Ishikawa (cell line): ENCODE measurements around the gene SFN.
A peak's percentile ranks its signal among the peaks of the same experiment; 100 is the strongest.

Source experiments
- CEBPB ChIP-seq: IDR thresholded peaks from 2 replicates; pipeline ENCODE4 v1.6.1; 2012
- CREB1 ChIP-seq: IDR thresholded peaks from 2 replicates; pipeline ENCODE4 v1.6.1; 2012; ENCODE audit warnings: low read depth
- EGR1 ChIP-seq: IDR thresholded peaks from 2 replicates; pipeline ENCODE4 v1.6.1; 2012
- EP300 ChIP-seq: IDR thresholded peaks from 2 replicates; pipeline ENCODE4 v1.6.1; 2012; ENCODE audit warnings: borderline replicate concordance
- FOXM1 ChIP-seq: IDR thresholded peaks from 2 replicates; pipeline ENCODE4 v1.6.1; 2012; ENCODE audit warnings: low read depth, borderline replicate concordance
- NFIC ChIP-seq: IDR thresholded peaks from 2 replicates; pipeline ENCODE4 v1.6.1; 2012
- RAD21 ChIP-seq: IDR thresholded peaks from 2 replicates; pipeline ENCODE4 v1.6.1; 2012; ENCODE audit warnings: low read depth
- TAF1 ChIP-seq: IDR thresholded peaks from 2 replicates; pipeline ENCODE4 v1.6.1; 2012; ENCODE audit warnings: low read depth, mild to moderate bottlenecking
- TCF12 ChIP-seq: IDR thresholded peaks from 2 replicates; pipeline ENCODE4 v1.6.1; 2012; ENCODE audit warnings: low read depth
- TEAD4 ChIP-seq: IDR thresholded peaks from 2 replicates; pipeline ENCODE4 v1.6.1; 2012
- YY1 ChIP-seq: IDR thresholded peaks from 2 replicates; pipeline ENCODE4 v1.6.1; 2012; ENCODE audit warnings: low read depth
- ZBTB7A ChIP-seq: IDR thresholded peaks from 2 replicates; pipeline ENCODE4 v1.6.1; 2012; ENCODE audit warnings: low read depth
- TF ChIP-seq, protein P1 (sequence below): IDR thresholded peaks from 2 replicates; pipeline ENCODE4 v1.6.1; 2012
- TF ChIP-seq, protein P2 (sequence below): IDR thresholded peaks from 2 replicates; pipeline ENCODE4 v1.6.1; 2012
- TF ChIP-seq, protein P3 (sequence below): IDR thresholded peaks from 2 replicates; pipeline ENCODE4 v1.6.1; 2012; ENCODE audit warnings: low read depth, mild to moderate bottlenecking

The SFN gene

DNA sequence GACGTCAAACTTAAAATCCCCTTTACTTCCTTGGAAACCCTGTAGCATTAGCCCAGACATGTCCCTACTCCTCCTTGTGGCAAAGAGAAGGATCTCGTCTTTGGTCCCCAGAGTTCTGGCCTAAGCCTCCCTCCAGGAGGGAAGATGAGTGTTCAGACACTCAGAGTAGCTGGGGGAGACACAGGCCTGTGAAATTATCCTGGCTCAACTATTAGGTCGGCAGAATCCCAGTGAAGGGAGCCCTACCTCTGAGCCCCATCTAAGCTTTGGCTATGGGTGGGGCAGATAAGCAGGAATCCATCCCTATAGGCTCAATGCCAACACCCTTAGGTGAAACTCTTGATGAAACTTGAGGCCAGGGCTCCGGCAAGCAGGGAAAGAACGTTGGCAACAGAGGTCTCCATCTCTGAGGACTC lies 1.7 kb upstream of the SFN start:
- TF ChIP-seq RAD21 (peak; percentile 22; the same call in 1 of the 2 replicates), TCF12 (no peak)

DNA sequence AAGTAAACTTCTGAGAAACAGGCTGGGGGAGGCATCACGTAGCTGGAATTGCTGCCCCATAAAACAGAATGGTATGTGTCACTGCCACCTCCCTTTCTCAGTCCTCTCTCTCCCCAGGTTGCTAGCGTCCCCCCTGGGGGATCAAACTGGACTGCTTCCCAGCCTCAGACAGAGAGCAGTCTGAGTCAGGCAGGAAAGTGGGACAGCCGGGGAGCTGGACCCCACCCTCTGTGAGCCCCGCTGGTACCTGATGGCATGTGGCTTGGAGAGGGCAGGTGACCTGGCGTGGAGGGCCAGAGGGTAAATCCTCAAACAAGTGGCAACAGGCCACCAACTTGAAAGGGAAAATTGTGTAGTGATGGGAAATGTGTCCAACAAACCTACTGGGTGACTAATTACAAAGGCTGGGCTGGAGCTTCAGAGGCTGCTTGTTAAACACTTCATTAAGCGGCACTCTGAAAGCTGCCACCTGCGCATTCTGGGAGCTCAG lies 1.0 kb upstream of the SFN start:
- TF ChIP-seq EGR1 (no peak), CREB1 (no peak), TCF12 (peak; percentile 81), YY1 (0 out of 2 replicates have a peak, but pooled peaks have one; percentile 20), EP300 (peak; percentile 63), TEAD4 (peak; percentile 56; the same call in 1 of the 2 replicates), CEBPB (no peak), TAF1 (peak; percentile 38; the same call in 1 of the 2 replicates), ZBTB7A (no peak; the same call in 1 of the 2 replicates), NFIC (peak; percentile 58), FOXM1 (peak; percentile 63; the same call in 1 of the 2 replicates), RAD21 (no peak; the same call in 1 of the 2 replicates)
- TF ChIP-seq, protein P1, sequence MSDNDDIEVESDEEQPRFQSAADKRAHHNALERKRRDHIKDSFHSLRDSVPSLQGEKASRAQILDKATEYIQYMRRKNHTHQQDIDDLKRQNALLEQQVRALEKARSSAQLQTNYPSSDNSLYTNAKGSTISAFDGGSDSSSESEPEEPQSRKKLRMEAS: peak; percentile 35
- TF ChIP-seq, protein P2, sequence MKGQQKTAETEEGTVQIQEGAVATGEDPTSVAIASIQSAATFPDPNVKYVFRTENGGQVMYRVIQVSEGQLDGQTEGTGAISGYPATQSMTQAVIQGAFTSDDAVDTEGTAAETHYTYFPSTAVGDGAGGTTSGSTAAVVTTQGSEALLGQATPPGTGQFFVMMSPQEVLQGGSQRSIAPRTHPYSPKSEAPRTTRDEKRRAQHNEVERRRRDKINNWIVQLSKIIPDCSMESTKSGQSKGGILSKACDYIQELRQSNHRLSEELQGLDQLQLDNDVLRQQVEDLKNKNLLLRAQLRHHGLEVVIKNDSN: peak; percentile 42; the same call in 1 of the 2 replicates
- TF ChIP-seq, protein P3, sequence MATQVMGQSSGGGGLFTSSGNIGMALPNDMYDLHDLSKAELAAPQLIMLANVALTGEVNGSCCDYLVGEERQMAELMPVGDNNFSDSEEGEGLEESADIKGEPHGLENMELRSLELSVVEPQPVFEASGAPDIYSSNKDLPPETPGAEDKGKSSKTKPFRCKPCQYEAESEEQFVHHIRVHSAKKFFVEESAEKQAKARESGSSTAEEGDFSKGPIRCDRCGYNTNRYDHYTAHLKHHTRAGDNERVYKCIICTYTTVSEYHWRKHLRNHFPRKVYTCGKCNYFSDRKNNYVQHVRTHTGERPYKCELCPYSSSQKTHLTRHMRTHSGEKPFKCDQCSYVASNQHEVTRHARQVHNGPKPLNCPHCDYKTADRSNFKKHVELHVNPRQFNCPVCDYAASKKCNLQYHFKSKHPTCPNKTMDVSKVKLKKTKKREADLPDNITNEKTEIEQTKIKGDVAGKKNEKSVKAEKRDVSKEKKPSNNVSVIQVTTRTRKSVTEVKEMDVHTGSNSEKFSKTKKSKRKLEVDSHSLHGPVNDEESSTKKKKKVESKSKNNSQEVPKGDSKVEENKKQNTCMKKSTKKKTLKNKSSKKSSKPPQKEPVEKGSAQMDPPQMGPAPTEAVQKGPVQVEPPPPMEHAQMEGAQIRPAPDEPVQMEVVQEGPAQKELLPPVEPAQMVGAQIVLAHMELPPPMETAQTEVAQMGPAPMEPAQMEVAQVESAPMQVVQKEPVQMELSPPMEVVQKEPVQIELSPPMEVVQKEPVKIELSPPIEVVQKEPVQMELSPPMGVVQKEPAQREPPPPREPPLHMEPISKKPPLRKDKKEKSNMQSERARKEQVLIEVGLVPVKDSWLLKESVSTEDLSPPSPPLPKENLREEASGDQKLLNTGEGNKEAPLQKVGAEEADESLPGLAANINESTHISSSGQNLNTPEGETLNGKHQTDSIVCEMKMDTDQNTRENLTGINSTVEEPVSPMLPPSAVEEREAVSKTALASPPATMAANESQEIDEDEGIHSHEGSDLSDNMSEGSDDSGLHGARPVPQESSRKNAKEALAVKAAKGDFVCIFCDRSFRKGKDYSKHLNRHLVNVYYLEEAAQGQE: no peak

DNA sequence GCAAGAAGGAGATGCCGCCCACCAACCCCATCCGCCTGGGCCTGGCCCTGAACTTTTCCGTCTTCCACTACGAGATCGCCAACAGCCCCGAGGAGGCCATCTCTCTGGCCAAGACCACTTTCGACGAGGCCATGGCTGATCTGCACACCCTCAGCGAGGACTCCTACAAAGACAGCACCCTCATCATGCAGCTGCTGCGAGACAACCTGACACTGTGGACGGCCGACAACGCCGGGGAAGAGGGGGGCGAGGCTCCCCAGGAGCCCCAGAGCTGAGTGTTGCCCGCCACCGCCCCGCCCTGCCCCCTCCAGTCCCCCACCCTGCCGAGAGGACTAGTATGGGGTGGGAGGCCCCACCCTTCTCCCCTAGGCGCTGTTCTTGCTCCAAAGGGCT lies 732 bp downstream of the SFN start:
- TF ChIP-seq YY1 (no peak), ZBTB7A (no peak), NFIC (no peak), EGR1 (no peak), TEAD4 (no peak), FOXM1 (no peak), EP300 (no peak), CREB1 (no peak)
- TF ChIP-seq, protein P2: no peak
- TF ChIP-seq, protein P1: no peak
- TF ChIP-seq, protein P3: no peak

DNA sequence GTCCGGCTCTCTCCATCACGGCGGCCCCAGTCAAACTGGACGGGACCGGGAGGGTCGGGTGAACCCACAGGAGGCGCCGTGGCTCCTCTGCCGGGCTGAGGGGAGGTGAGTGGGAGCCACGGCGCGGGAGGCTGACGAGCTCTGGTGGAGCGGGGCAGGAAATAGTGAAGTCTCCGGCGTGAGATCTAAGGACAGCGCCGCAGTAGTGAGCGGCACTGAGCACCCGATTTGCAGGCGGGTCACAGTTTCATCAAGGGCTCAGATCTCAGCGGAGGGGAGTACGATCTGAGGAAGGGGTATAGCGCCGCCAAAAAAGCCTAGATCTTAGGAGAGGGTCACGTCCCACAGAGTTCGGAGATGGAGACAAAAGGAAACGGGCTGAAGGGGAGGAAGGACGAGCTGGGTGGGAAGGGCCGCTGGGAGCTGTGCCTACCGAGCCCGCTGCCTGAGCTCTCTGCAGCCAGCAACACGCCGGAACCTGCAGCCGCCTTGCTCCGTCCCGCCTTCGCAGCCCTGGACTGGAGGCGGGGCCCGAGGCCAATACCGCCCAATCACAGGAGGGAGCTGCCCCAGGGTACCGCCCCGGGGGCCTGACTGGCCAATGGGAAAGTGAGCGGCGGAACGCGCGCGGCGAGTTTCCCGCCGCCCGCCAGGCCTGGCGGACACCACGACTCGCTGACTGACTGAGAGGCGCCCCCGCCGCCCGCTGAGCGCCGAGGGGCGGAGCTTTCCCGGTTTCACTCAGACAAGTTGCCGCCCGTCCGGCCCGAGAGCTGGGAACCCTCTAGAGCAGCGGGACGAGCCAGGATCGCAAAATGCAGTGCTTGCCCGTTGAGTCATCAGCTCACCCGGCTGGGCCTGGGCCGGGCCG lies 1.9 kb downstream of the SFN start:
- peak; percentile 42; the same call in 1 of the 2 replicates for TF ChIP-seq TCF12
- TF ChIP-seq TAF1: peak; percentile 71
- TF ChIP-seq, protein P1: peak; percentile 81
- 0 out of 2 replicates have a peak, but pooled peaks have one; percentile 33 for TF ChIP-seq YY1
- TF ChIP-seq, protein P3: no peak
